Left ventricle myocardium inferior (tissue), 1 donor: ENCODE measurements around the gene NTHL1. TPM values are rescaled to one million over a fixed set of nuclear protein-coding genes. Genes with fewer than 3 reads are reported as not detected.
"Not testable (repeated sequence)": the region's sequence is repeated elsewhere in the genome, so short reads cannot be mapped to it uniquely, and the experiment has no call there.

Source experiments
- DNase-seq: peaks from one replicate; pipeline ENCODE4 v3.0.0-alpha.2; 2020
- H3K27ac ChIP-seq: fragments of 200-600 bp; replicated peaks from 2 replicates; pipeline ENCODE4 v1.8.0; 2021
- H3K27me3 ChIP-seq: fragments of 200-600 bp; 2 replicates; pipeline ENCODE4 v1.8.0; 2021; ENCODE audit warnings: low read depth
- H3K36me3 ChIP-seq: fragments of 200-600 bp; 2 replicates; pipeline ENCODE4 v1.8.0; 2021
- H3K4me1 ChIP-seq: fragments of 200-600 bp; 2 replicates; pipeline ENCODE4 v1.8.0; 2021
- H3K4me3 ChIP-seq: fragments of 200-600 bp; 2 replicates; pipeline ENCODE4 v1.8.0; 2021; ENCODE audit warnings: mild to moderate bottlenecking, moderate library complexity
- H3K9me3 ChIP-seq: fragments of 200-600 bp; replicated peaks from 2 replicates; pipeline ENCODE4 v1.8.0; 2021
- CTCF ChIP-seq: fragments of 200-600 bp; IDR thresholded peaks from 2 replicates; pipeline ENCODE4 v1.8.0; 2021; ENCODE audit warnings: antibody characterized with exemption, mild to moderate bottlenecking, borderline replicate concordance
- intact Hi-C: fragments of 100-400 bp; cut with micrococcal nuclease; formaldehyde crosslinking; loops from one replicate; pipeline ENCODE4 v1.11.0; 2022
- total RNA-seq: library from RNA; stranded (reverse); fragmentation: NEBNext Ultra II Directional; extraction: Animal tissue kit (Norgen Biotek cat#: 25700); gene quantifications from one replicate; pipeline ENCODE4 v1.2.1, GENCODE V29; 2021
- donor health status: DM: no; HTN: yes; CAD: no; lungs with severe emphysema.

Gene NTHL1
- total RNA-seq, 1 donor from 2014 or later: 21.7 TPM

DNA sequence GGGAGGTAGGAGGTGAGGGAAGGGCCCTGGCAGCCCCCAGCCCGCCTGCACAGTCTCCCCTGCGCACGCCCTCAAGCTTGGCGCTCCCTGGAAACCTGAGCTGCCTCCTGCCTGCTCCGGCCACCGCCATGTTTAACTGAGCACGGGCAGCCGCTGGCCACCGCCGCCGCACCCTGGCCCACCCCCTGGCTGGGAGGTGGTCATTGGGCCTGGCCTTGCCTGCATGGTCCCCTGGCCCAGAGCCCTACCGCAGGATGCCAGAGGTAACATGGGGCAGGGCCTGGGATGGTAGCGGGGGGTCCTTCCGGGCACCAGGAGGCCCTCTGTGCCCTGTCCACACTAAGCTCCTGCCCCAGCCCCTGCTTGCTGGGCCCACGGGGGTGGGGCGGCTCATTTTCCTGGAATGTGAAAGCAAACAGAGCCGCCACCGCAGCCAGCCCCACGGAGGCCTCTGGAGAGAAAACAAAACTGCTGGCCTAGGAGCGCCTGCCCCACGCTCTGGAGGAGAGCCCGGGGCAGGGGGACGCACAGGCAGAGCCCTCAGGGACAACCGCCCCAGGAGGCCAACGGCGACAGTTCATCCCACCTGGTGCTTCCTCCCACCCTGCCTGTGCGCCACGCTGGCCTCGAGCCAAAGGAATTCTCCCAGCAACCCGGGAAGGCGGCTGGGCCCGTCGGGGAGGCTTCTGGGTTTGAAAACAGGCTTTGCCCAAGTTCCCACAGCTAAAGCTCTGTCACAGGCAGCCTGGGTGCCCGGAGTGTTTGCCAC lies 12.0 kb downstream of the NTHL1 start:
- Histone ChIP-seq H3K27me3 (no peaks in the 10 kb centered on the region), H3K4me3 (peak overlapping the region; percentile 72), H3K4me1 (peaks cover 84% of the 10 kb centered on the region), H3K36me3 (peaks cover 39% of the 10 kb centered on the region), H3K27ac (peak overlapping the region; percentile 96), H3K9me3 (no peaks in the 10 kb centered on the region)
- intact Hi-C loops: no loop called here
- peak; percentile 79 for DNase-seq
- TF ChIP-seq CTCF: no peak

DNA sequence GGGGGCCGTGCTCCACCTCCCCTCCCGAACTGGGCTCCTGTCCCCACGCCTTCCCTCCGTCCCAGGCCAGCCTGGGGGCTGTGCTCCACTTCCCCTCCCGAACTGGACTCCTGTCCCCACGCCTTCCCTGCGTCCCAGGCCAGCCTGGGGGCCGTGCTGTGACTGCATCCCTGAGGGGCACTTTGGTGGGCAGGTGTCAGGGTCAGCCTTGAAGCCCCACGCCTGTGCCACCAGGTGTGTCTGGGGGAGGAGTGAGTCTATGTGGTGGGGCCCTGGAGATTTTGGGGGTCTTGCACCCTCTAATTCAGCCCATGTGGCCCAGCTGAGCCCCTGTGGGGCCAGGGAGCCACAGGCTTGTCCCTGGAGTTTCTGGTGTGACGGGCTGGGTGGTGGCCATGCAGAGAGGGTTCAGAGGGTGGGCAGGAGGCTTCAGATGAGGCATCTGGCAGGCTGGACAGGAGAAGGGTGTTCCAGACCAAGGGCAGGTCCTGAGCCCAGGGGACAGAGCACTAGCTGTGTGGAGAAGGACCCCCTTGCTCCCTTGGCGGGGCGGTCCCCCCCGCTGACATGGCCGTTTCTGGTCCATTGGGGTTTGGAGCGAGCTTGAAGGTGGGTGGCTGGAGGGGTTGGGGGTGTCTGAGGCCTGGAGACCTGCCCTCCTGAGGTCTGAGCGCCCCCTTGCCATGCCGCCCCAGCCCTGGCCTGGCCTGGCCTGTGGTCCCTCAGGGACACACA lies 12.8 kb downstream of the NTHL1 start:
- TF ChIP-seq CTCF: no peak
- Histone ChIP-seq H3K9me3 (no peaks in the 10 kb centered on the region), H3K4me3 (peak overlapping the region; percentile 72), H3K27ac (peak overlapping the region; percentile 96), H3K36me3 (peaks cover 45% of the 10 kb centered on the region), H3K4me1 (peaks cover 81% of the 10 kb centered on the region), H3K27me3 (no peaks in the 10 kb centered on the region)
- no peak for DNase-seq
- intact Hi-C loops: no loop called here

- Histone ChIP-seq H3K27ac (peak overlapping the region; percentile 98), H3K4me1 (peaks cover 80% of the 10 kb centered on the region), H3K4me3 (peak overlapping the region; percentile 72), H3K36me3 (peaks cover 48% of the 10 kb centered on the region)
- DNase-seq, intact Hi-C loops, H3K9me3 ChIP-seq, H3K27me3 ChIP-seq: not testable (repeated sequence)
Measured at GRCh38 chr16:2033909-2034695, 13.5 kb downstream of the NTHL1 start.

- Histone ChIP-seq H3K4me1 (peaks cover 80% of the 10 kb centered on the region), H3K27me3 (no peaks in the 10 kb centered on the region)
Measured at GRCh38 chr16:2033057-2033908, 14.4 kb downstream of the NTHL1 start.

More at GRCh38 chr16:2033057-2033908, 14.4 kb downstream of the NTHL1 start:
- H3K27ac ChIP-seq: peak overlapping the region; percentile 98
- TF ChIP-seq CTCF: no peak
- no peaks in the 10 kb centered on the region for H3K9me3 ChIP-seq
- H3K4me3 ChIP-seq: peak overlapping the region; percentile 72
- peak; percentile 76 for DNase-seq
- intact Hi-C loops: no loop called here
- peaks cover 40% of the 10 kb centered on the region for H3K36me3 ChIP-seq
